ENCODE results near the gene PTPRG. TPM values are rescaled to one million over a fixed set of nuclear protein-coding genes. Genes with fewer than 3 reads are reported as not detected.

The PTPRG gene
- total and polyA plus RNA-seq, 2 of the 13 experiments (the other 11 are each of a cell fraction or from before 2014, with no cell fraction given), result 8.0 to 25.3 TPM

DNA sequence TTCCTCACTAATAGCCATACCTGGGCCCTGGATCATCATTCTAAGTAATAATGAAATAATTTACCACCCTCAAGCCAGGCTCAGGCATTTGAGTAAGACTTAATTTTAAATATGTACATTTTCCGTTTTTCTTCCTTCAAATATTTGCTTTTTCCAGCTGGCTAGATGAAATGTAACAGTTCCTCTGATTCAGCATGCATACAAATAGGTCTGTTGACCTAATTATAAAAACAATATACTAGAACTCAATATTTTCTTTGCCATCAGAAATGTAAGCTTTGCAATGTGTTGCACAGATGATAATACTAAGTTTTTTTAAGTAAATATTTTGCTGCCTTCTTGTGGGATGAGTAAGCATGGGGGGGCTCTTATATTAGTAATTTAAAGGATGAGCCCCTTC, 720.4 kb downstream of the PTPRG start:
- Histone ChIP-seq H3K4me2 (ENCODE audit: low read depth, low read length) (no peak overlapping the region), H3K27me3 (ENCODE audit: control insufficient read depth in 1 of 2, insufficient read depth in 2 of 2, low read length in 2 of 2) (no peaks in the 10 kb centered on the region), H3K4me1 (ENCODE audit: insufficient read depth, low read length) (no peaks in the 10 kb centered on the region), H4K20me1 (ENCODE audit: insufficient read depth, low read length) (no peaks in the 10 kb centered on the region), H3K27ac (ENCODE audit: extremely low read length, insufficient read depth, low read length) (no peak overlapping the region), H3K36me3 (replicated peaks in 1 of 2; ENCODE audit: control insufficient read depth in 1 of 2, insufficient read depth in 2 of 2, low read length in 2 of 2) (peaks cover 0 to 11% of the 10 kb centered on the region in 2 experiments; a peak in 3 of 5 replicates), H3K4me3 (replicated peaks in 1 of 3; ENCODE audit: insufficient read depth in 1 of 3, low read depth in 2 of 3, low read length in 3 of 3) (no peak overlapping the region), H3K9me3 (ENCODE audit: low read length) (no peaks in the 10 kb centered on the region), H3K79me2 (ENCODE audit: insufficient read depth, low read length) (no peaks in the 10 kb centered on the region), H2AFZ (ENCODE audit: low read length) (no peak overlapping the region), H3K9ac (ENCODE audit: insufficient read depth, low read depth, low read length) (no peak overlapping the region)
- no TSS peak for BruUV-seq (replicated peaks)
- no peak for DNase-seq (ENCODE audit: low spot score)
- ChIA-PET POLR2A (no interaction called here), CTCF (ENCODE audit: low intra/inter-chr PET ratio, low total read pairs) (no interaction called here)
- no peak for ATAC-seq
- FAIRE-seq, result no peak
- 93% methylated on average over 1 of the region's 1 CpG for WGBS (ENCODE audit: low lambda C conversion rate)
- in situ Hi-C loops (cut with HindIII; ENCODE audit: extremely low pct_ligation_motif_present, low pct_unique_long_range_greater_than_20kb), result no loop called here
- intact Hi-C loops (cut with micrococcal nuclease; ENCODE audit: unreplicated experiment), result no loop called here
- TF ChIP-seq CC2D1A (CRISPR knock-in tag; IDR thresholded peaks at IDR 0.05) (no peak), EEA1 (CRISPR knock-in tag; IDR thresholded peaks at IDR 0.05; ENCODE audit: borderline replicate concordance) (no peak), PHF8 (CRISPR knock-in tag; IDR thresholded peaks at IDR 0.05) (no peak), CREM (IDR thresholded peaks at IDR 0.05) (no peak), CREM (CRISPR knock-in tag; IDR thresholded peaks at IDR 0.05) (no peak), ZNF605 (CRISPR knock-in tag; IDR thresholded peaks at IDR 0.05) (no peak), ZNF362 (CRISPR knock-in tag; IDR thresholded peaks at IDR 0.05; ENCODE audit: borderline replicate concordance) (no peak), ZBTB14 (CRISPR knock-in tag; IDR thresholded peaks at IDR 0.05) (no peak), JUND (CRISPR knock-in tag; IDR thresholded peaks at IDR 0.05) (no peak), RELA (CRISPR knock-in tag; IDR thresholded peaks at IDR 0.05) (no peak), MEIS2 (CRISPR knock-in tag; IDR thresholded peaks at IDR 0.05) (no peak), LCORL (IDR thresholded peaks at IDR 0.05) (no peak), LCORL (CRISPR knock-in tag; IDR thresholded peaks at IDR 0.05) (no peak), RBAK (CRISPR knock-in tag; IDR thresholded peaks at IDR 0.05) (no peak), ELF4 (CRISPR knock-in tag; IDR thresholded peaks at IDR 0.05; ENCODE audit: borderline replicate concordance) (no peak), PAWR (CRISPR knock-in tag; IDR thresholded peaks at IDR 0.05; ENCODE audit: borderline replicate concordance) (no peak), ZNF564 (CRISPR knock-in tag; IDR thresholded peaks at IDR 0.05) (no peak), IKZF1 (IDR thresholded peaks at IDR 0.05) (no peak)
- TF ChIP-seq, protein P1, sequence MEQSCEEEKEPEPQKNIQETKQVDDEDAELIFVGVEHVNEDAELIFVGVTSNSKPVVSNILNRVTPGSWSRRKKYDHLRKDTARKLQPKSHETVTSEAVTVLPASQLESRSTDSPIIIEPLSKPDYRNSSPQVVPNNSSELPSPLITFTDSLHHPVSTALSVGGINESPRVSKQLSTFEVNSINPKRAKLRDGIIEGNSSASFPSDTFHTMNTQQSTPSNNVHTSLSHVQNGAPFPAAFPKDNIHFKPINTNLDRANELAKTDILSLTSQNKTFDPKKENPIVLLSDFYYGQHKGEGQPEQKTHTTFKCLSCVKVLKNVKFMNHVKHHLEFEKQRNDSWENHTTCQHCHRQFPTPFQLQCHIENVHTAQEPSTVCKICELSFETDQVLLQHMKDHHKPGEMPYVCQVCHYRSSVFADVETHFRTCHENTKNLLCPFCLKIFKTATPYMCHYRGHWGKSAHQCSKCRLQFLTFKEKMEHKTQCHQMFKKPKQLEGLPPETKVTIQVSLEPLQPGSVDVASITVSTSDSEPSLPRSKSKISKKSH (CRISPR knock-in tag; IDR thresholded peaks at IDR 0.05; ENCODE audit: borderline replicate concordance), result no peak

Measured in HepG2 (cell line).